ENCODE measurements around the gene FAM193B. TPM values are rescaled to one million over a fixed set of nuclear protein-coding genes. Genes with fewer than 3 reads are reported as not detected.
A peak's percentile ranks its signal among the peaks of the same experiment; 100 is the strongest.
"Not testable (repeated sequence)": the region's sequence is repeated elsewhere in the genome, so short reads cannot be mapped to it uniquely, and the experiment has no call there.

FAM193B gene
- total RNA-seq, 2 donors from 2014 or later = 26.1 to 30.1 TPM

DNA sequence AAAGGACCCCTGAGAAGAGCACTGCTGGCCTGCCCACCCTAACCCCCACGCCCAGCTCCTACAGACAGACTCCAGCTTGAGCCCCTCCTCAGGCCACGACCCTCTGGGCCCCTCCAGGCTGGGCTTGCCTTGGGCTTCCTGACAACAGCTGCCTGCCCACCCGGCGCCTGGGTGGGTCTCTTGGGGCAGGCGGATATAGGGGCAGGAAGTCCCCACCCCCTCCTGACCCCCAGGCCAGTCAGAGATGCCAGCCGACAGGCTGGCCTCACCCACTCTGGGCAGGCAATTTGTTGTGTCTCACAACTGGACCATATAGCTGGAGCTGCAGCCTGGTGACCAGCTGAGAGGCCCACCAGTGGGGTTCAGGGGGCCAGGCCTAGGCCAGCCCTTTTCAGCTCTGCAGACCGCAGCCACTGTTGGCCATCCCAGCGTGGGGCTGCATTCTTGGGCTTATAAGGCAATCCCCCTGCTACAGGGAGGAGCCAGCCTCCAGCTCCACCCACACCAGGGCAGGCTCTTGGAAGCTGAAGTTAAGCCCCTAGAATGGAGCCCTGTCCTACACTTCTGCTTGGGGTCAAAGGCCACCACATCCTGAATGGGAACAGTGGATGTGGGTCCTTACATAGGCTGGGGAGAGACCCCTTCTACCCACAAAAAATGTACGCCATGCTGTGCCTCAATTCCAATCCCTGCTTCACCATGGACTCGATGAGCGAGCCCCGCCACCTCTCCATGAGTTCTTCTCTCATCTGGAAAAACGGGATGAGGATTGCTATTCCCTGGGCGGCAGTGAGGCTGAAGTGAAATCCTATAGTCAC is 58.9 kb downstream of the FAM193B start:
- peak; percentile 80 for DNase-seq
- peak; percentile 23 to 30 for ATAC-seq
- intact Hi-C loops (cut with DNase I) = no loop called here

DNA sequence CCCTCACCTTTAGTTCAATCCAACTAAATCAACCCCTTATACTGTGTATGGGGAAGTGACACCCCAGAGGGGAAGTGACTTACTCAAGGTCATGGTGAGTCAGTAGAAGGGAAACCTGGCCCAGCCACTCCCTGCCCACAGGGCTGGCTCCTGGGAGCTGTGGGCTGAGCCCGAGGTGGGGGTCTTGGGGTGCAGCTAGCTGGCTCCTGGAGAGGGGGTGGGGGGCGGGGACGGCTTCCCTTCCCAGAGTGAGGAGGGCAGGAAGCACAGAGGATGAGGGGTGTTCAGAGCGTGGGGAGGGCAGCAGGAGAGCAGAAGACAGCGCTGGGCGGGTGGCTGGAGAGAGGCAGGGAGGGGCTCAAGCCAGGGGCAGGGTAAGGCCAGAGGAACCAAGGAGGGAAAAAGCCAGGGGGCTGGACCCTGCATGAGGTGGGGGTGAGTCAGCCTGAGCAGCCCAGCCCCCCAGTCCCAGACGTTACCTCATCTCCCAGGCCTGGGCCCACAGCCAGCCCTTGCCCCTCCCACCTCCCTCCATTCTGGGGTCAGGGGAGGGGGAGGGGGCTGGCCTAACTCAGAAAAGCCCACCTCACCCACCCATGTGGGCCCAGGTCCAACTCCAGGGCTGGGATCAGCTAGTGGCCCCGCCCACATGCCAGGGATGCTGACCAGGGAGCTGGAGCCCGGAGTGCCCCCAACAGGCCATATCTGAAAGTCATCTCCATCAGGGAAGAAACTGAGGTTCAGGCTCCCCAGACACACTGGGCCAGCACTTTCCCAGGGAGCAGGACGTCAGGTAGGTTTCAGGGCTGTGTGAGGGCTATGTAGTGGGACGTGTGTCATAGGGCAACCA is 59.8 kb downstream of the FAM193B start:
- DNase-seq (peak; percentile 85), ATAC-seq (peak in 1 of 2 donors; percentile 41)
- intact Hi-C loops (cut with DNase I) = no loop called here

DNA sequence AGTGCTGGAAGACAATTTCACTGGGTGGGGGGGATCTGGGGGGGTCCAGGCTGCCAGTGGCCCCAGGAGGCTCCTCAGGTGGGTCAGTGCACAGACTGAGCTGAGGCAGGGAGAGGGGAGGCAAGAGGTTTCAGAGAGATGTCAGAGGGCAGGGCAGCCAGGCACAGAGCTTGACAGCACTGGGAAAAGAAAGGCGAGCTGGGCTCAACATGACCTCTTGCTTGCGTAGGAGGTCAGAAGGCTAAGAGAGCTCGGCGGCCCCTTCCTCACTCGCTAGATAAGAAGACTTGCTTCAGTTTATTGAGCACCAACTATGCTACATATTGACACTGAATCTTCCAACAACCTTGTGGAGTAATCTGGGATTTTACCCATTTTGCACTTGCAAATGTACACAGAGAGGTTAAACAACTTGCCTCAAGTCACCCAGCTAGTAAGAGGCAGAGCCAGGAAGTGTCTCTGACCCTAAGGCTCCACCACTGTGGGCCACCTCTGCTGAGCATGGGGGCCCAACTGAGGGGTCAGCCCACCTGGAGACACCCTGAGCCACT is 60.5 kb downstream of the FAM193B start:
- ATAC-seq (no peak), DNase-seq (no peak)
- intact Hi-C loops (cut with DNase I) = no loop called here

DNA sequence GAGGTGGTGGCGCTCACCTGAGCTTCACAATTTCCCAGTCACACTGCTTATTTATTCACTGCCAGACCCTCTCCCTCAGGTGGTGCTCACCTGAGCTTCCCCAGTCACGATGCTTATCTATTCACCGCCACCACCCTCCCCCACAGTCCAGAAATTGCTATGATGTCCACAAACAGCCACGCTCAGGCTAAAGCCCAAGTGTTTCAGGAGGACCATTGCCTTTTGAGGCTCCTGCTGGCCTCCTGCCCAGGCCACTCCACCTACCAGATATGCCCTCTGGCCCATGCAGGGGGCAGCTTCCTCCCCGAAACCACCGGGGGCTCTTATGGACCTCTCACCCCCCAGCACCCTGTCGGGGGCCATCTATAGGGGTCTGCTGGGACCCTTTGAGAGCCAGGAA is 61.5 kb downstream of the FAM193B start:
- ATAC-seq = no peak
- DNase-seq = no peak
- intact Hi-C loops (cut with DNase I) = no loop called here

DNA sequence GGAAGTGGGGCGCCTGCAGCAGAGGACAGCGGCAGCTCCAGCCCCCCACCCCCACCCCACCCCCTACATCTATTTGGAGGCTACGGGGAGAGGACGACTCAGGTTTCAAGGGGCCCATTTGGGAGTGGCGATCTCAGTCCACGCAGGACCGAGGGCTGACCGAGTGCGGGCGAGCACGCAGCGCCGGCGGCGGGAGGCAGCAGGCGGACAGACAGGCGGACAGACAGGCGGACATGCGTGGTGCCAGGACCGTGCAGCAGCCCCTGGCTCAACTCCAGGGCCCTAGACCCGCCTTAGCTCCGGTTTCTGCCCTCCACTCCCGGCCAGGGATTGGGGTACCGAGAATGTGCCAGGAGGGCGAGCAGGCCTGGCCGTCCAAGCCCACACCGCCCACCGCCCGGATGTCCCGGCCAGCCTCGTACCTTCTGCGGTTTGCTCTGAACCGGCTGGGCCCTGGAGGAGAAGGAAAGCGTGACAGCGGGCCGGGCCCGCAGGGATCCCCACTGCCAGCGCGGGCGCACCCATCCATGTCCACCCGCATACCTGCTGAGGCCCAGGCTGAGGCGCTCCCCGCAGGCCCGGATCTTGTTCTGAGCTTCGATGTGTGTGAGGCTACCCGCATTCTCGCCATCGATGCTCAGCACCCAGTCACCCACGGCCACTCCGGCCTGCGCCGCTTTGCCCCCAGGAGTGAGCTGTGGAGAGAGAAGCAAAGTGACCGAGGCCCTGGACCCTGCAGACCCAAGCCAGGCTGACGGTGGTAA is 62.2 kb downstream of the FAM193B start:
- intact Hi-C loops (cut with DNase I) = no loop called here
- no peak for DNase-seq
- ATAC-seq = no peak

DNA sequence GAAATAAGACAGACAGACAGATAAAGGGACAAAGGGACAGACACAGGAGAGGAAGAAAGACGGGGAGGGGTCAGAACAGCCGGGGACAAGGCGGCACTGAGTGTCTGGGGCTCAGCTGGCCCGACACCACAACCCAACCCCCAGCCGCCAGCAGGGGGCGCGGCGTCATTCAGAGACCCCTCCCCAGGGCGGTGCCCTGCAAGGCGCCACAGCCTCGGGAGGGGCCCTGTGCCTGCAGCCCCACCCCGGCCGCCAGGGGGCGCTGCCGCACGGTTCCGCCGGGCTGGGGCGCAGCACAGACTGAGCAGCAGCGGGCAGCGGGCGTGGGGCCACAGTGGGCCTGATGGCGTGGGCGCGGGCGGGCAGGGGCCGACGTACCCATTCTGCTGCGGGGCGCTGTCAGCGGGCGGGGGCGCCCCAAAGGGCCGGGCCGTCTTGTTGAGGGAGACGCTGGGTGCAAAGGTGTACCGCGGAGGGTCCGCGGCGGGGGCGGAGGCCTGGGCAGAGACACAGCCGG is 62.9 kb downstream of the FAM193B start:
- intact Hi-C loops (cut with DNase I) = no loop called here
- DNase-seq (no peak), ATAC-seq (no peak)

DNA sequence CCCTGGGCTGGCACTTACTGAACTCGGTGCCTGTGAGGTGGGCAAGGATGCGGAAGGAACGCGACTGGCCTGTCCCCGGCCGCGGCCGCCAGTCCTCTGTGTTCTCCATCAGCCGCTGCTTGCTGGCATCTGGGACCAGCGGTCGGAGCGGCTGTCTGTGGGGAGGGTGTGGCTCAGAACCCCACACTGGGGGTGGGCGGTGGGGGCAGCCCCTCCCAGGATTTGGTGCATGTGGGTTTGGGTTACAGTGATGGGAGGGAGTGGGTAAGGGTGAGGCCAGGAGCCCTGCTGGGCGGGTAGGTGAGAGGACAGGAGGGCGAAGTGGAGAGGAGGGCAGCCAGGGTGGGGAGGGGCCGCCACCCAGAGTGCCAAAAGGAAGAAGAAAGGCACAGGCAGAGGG is 63.4 kb downstream of the FAM193B start:
- ATAC-seq (no peak), DNase-seq (no peak)
- intact Hi-C loops (cut with DNase I) = no loop called here

DNA sequence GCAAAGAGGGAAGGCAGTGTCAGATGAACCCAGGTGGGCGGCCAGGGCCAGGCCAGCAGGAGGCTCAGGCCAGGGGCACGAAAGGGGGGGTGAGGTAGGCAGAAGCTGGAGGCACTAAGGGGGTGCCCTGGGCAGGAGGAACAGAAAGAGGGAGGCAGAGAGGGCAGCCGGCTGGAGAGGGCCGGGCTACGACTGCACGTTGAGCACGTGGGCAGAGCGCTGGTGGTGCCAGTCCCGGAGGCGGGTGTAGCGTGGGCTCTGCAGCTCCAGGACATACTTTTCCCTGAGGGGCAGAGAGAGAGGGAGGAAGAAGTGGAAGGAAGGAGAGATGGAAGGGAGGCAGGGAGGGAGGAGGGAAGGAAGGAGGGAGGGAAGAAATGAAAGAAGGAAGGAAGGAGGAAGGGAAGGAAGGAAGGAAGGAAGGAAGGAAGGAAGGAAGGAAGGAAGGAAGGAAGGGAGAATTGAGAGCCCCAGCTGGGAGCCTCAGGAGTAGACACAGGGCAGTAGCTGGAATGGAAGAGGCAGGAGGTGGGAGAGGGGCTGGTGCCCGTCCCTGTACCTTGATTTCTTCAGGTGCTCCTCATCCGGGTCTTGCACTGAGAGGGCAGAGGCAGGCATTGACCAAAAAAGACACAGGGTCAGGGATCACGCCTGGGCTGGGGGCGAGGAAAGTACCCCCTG is 63.9 kb downstream of the FAM193B start:
- ATAC-seq = no peak
- no peak for DNase-seq

DNA sequence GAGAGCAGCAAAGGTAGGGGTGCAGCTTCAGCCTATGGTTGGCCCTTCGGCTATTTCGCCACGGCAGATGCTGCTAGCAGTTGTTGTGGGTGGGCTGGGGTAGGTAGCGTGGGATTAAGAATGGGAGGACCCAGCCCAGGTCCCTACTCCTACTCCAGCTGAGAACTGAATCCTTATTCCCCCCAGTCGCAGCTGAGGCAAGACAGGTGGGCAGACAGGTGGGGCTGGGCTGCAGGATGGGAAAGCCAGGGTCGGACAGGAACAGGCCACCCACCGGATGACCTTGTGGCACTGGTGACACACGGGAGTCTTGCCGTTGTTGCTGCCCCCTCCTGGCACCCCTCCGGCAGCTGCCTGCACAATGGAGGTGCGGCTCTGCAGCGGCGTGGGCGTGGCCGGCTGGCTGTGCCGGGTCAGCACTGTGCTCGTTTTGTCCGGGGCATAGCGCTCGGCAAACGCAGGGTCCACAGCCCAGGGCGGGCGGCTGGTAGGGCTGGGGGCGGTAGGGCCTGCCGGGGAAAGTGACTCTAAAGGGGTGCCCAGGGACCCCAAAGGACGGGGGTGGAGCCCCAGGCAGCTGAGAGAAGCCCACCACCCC is 65.1 kb downstream of the FAM193B start:
- intact Hi-C loops (cut with DNase I) = no loop called here
- DNase-seq (no peak), ATAC-seq (no peak)

More for the DNA sequence above, 63.9 kb downstream of the FAM193B start:
- intact Hi-C loops (cut with DNase I) = no loop called here

DNA sequence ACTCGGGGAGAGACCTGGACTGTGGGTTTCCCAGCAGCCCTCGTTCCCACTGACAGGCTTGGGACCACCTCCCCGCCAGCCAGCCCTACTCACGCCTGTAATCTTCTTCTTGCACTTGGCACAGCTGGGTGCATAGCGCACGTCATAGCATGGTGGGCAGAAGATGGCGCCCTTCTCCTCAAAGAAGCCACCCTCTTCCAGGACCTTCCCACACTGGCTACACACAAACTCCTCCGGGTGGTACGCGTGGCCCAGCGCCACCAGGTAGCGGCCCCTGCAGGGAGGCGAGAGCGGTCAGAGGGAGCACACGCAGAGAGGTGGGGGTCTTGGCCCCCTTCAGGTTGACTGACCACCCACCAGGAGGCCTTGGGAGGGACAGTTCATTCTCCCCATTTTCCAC is 66.4 kb downstream of the FAM193B start:
- ATAC-seq = no peak
- intact Hi-C loops (cut with DNase I) = no loop called here
- no peak for DNase-seq

DNA sequence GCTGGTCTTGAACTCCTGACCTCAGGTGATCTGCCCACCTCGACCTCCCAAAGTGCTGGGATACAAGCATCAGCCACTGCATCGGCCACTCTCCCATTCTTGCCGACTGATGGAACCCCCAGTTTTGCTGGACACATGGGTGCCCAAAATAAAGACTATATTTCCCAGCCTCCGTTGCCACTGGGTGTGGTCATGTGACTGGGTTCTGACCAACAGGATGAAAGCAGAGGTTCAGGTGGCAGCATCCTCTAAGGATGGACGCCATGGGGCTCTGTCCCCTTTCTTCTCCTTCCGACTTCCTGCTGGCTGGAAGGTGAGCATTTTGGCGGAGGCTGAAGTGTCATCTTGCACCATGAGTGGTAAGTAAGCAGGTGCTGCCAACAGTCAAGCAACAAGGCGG is 67.2 kb downstream of the FAM193B start:
- ATAC-seq = no peak
- intact Hi-C loops (cut with DNase I) = no loop called here
- no peak for DNase-seq

DNA sequence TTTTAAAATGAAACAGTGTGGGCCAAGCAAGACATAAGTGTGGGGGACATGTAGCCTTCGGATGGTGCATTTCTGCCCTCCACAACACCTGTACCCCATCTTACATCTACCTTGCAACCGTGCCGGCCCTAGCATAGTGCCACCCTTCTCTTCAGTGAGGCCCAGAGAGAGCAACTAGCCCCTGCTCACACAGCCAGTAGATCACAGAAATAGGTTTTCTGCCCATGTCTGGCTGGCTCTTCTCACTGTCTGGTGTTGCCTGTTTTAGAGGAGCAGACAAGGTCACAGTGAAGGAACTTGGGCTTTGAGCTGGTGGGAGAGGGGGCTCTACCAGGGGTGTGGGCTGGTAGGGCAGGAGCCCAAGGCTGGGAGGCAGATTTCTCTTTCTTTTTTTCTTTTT is 68.1 kb downstream of the FAM193B start:
- no peak for DNase-seq
- ATAC-seq = no peak
- intact Hi-C loops (cut with DNase I) = no loop called here

DNA sequence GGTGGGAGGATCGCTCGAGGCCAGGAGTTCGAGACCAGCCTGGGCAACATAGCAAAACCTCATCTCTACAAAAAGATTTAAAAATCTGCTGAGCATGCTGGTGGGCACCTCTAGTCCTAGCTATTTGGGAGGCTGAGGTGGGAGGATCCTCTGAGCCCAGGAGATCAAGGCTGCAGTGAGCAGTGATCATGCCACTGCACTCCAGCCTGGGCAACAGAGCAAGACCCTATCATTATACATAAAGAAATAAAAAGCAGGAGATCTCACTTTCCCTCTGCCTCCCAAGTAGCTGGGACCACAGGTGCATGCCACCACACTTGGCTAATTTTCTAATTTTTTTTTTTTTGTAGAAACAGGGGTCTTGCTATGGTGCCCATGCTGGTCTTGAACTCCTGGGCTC is 68.6 kb downstream of the FAM193B start:
- ATAC-seq; DNase-seq; intact Hi-C loops (cut with DNase I): not testable (repeated sequence)

DNA sequence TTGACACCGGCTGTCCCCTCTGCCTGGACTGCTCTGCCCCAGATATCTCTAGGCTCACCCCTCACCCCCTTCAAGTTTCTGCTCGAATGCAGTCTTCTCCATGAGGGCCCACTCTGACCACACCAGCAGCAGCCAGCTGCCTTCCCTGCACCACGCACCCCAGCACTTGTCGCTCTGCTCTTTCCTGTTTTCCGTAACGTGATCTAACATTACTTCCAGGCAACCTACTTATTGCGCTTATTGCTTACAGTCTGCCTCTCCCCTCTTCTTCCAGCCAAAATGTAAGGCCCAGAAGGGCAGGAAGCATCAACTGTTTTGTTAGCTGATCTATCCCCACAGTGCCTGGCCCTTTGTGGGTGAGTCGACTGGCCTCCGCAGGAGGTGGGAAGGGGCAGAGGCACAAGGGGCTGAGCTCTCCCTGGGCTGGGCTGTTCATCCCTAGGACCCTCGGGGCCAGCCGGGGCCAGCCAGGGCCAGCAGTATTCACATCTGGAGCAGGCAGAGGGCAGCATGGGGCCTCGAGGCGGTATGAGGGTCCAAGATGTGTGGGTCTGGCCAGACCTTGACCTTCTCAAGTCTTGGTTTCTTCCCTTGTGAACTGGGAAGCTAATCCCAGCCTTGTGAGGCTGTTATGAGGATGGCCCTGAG is 69.3 kb downstream of the FAM193B start:
- intact Hi-C loops (cut with DNase I) = no loop called here
- DNase-seq (no peak), ATAC-seq (no peak)

DNA sequence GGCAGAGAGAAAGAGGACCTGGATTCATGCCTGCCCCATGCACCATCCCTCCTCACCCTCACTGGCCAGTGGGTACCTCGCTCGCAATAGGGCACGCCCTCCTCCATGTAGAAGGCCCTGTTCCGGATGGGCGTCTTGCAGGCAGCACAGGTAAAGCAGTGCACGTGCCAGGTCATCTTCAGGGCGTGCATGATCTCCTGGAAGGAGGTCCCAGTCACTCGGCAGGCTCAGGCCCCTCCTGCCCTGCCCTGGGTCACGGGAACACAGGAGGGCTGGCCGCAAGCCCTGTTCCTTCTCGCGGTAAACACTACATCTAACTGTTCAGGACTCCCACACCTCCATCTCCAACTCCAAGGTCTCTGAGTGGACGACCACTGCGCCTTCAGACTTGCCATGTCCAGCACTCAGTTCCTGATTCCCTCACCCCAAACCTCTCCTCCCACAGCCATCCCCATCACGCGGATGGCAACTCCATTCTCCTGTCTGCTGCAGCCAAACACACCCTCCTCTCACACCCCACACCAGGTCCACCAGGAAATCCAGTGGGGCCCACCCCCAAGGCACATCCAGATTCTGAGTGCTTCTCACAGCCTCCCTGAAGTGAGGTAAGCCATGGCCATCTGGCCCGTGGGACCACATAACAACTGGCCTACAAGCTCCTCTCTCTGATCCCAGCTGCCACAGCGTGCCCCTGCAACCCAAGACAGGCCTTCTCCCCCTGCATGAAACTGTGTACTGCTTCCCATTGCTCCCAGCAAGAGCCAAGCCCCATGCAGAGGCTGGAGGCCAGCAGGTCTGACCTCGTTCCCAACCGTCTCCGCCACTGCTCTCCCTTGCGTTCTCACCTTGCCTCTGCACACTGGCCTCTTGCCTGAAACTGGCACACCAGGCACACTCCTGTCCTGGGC is 70.1 kb downstream of the FAM193B start:
- intact Hi-C loops (cut with DNase I) = no loop called here
- no peak for DNase-seq
- ATAC-seq = no peak

DNA sequence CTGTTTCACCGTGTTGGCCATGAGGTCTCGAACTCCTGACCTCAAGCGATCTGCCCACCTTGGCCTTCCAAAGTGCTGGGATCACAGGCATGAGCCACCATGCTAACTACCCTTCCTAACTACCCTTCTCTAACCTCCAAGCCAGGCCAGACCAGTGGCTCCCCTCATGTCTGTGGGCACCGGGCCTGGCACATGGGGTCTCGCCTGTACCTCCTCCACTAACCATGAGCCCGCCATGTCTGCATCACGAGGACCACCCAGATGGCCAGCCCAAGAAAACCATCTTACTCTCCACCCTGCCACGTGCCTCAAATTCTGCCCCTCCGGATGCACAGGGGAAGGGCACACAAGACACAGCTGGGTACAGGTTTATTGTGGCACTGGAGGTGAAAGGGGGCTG is 71.3 kb downstream of the FAM193B start:
- intact Hi-C loops (cut with DNase I) = no loop called here
- no peak for ATAC-seq
- no peak for DNase-seq

DNA sequence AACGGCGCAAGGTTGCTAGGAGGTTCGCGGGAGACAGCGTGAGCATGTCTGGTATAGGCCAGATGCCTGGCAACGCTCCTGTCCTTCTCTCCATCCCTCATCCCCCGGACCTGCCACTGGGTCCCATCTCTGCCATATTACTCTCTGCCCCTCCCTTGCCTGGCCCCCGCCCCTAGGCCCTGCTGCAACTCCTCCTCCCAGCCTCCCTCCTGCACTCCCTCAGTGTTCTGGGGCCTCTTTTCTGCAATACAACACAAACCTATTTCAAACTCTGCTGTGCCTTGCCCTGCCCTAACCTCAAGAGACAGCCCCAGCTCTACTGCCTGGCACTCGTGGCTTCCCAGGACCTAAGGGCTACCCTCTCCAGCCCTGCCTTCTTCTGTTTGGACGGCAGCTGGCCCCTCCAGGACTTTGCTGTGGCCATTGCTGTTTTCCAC is 72.0 kb downstream of the FAM193B start:
- no peak for DNase-seq
- intact Hi-C loops (cut with DNase I) = no loop called here
- ATAC-seq = no peak
